NCI-H460 (cell line): Measurements from ENCODE around the gene ZNF285. TPM values are rescaled to one million over a fixed set of nuclear protein-coding genes. Genes with fewer than 3 reads are reported as not detected.

Experiments
- total RNA-seq: library from RNA; depleted of rRNA; stranded (reverse); fragments of >200 nt; shearing (Covaris generic); gene quantifications from 2 replicates; pipeline ENCODE4 v1.2.3, GENCODE V29; 2014; rRNA removed

The ZNF285 gene
- total RNA-seq, 1 experiment from 2014 or later = 0.17 TPM

Other genes starting within 250 kb of the ZNF285 start
- gene ZNF226, start 236.5 kb downstream of the ZNF285 start, total RNA-seq = 20.1 and 21.0 TPM in 2 replicates
- 18.2 and 20.3 TPM in 2 replicates for gene ZNF227, start 189.1 kb downstream of the ZNF285 start, total RNA-seq
- 0.14 and 0.25 TPM in 2 replicates for gene ZNF233, start 141.7 kb downstream of the ZNF285 start, total RNA-seq
- 3.0 and 3.2 TPM in 2 replicates for gene ZNF235, start 96.6 kb downstream of the ZNF285 start, total RNA-seq
- 2.5 and 4.5 TPM in 2 replicates for gene ZNF112, start 44.9 kb downstream of the ZNF285 start, total RNA-seq
- gene ZNF229, start 46.9 kb upstream of the ZNF285 start, total RNA-seq = 4.2 and 4.8 TPM in 2 replicates
- 5.6 TPM in 2 replicates for gene ZNF180, start 98.9 kb upstream of the ZNF285 start, total RNA-seq
- gene CEACAM20, start 128.1 kb upstream of the ZNF285 start, total RNA-seq = not detected in 2 replicates
- gene IGSF23, start 212.0 kb upstream of the ZNF285 start, total RNA-seq = not detected in 2 replicates
- gene PVR, start 242.3 kb upstream of the ZNF285 start, total RNA-seq = 49.8 and 50.1 TPM in 2 replicates